Hematopoietic multipotent progenitor cell treated with erythropoietin and hydrocortisone succinate and interleukin-3 and kit ligand, for 8 days (in vitro differentiated cells): ENCODE results near the gene SKOR2.

Experiments
- DNase-seq: peaks from one replicate; pipeline ENCODE4 v3.0.0-alpha.2; 2015

Gene SKOR2

GRCh38 chr18:47251289-47252120 lies at the start of gene SKOR2:
SKOR2 (minus strand) TSS chr18:47251660; CDS start chr18:47249183, 2,477 bp downstream.
- no peak for DNase-seq

- DNase-seq = no peak
These were observed 45.0 kb upstream of the SKOR2 start for GRCh38 chr18:47296462-47296861.

GRCh38 chr18:47294801-47295200 lies 43.3 kb upstream of the SKOR2 start:
- DNase-seq = no peak

- no peak for DNase-seq
These were observed 37.3 kb upstream of the SKOR2 start for GRCh38 chr18:47288741-47289140.

- no peak for DNase-seq
These were observed 36.6 kb upstream of the SKOR2 start for GRCh38 chr18:47287911-47288585.

- DNase-seq = no peak
These were observed 35.4 kb upstream of the SKOR2 start for GRCh38 chr18:47286776-47287410.

GRCh38 chr18:47285456-47285855 lies 34.0 kb upstream of the SKOR2 start:
- DNase-seq = no peak

- DNase-seq = no peak
These were observed 33.4 kb upstream of the SKOR2 start for GRCh38 chr18:47284721-47285395.

GRCh38 chr18:47283476-47283875 lies 32.0 kb upstream of the SKOR2 start:
- peak; percentile 38 for DNase-seq

GRCh38 chr18:47280121-47280520 lies 28.7 kb upstream of the SKOR2 start:
- no peak for DNase-seq

- DNase-seq = no peak
These were observed 23.5 kb upstream of the SKOR2 start for GRCh38 chr18:47274961-47275360.

GRCh38 chr18:47265197-47265596 lies 13.7 kb upstream of the SKOR2 start:
- no peak for DNase-seq

GRCh38 chr18:47264308-47264700 lies 12.8 kb upstream of the SKOR2 start:
- no peak for DNase-seq

- no peak for DNase-seq
These were observed 12.2 kb upstream of the SKOR2 start for GRCh38 chr18:47263430-47264307.

GRCh38 chr18:47263150-47263429 lies 11.6 kb upstream of the SKOR2 start:
- no peak for DNase-seq

- DNase-seq = no peak
These were observed 11.1 kb upstream of the SKOR2 start for GRCh38 chr18:47262301-47263149.

- no peak for DNase-seq
These were observed 10.4 kb upstream of the SKOR2 start for GRCh38 chr18:47261902-47262300.

GRCh38 chr18:47260924-47261701 lies 9.7 kb upstream of the SKOR2 start:
- no peak for DNase-seq

GRCh38 chr18:47260120-47260923 lies 8.9 kb upstream of the SKOR2 start:
- DNase-seq = peak; percentile 41
